ENCODE data around the gene TSC22D4. TPM values are rescaled to one million over a fixed set of nuclear protein-coding genes. Genes with fewer than 3 reads are reported as not detected.
A peak's percentile ranks its signal among the peaks of the same experiment; 100 is the strongest.
"Not testable (repeated sequence)": the region's sequence is repeated elsewhere in the genome, so short reads cannot be mapped to it uniquely, and the experiment has no call there.

Gene TSC22D4
- polyA plus RNA-seq, 3 donors from 2014 or later: 32.4 to 42.2 (median 35.3) TPM

GRCh38 chr7:100464210-100464660 is 14.8 kb downstream of the TSC22D4 start, which contains the start of gene SPACDR:
Gene SPACDR, minus strand, starts transcription at chr7:100464260. Its CDS starts 235 bp downstream, at chr7:100464025.
- Mint-ChIP-seq H3K4me3 (no peak within 1 kb of the TSS), H3K9me3 (no peaks in the 10 kb centered on the region), H3K4me1 (peaks cover 0 to 4% of the 10 kb centered on the region in 2 donors), H3K27ac (peak within 1 kb of the TSS in 2 of 6 donors; percentile 7 to 18), H3K36me3 (peaks cover 0 to 9% (median 0%) of the 10 kb centered on the region in 3 donors), H3K27me3 (ENCODE audit: low read depth in 3 of 3) (peaks cover 0 to 4% (median 0%) of the 10 kb centered on the region in 3 donors)
- DNase-seq: no peak

GRCh38 chr7:100457033-100457432 is 22.0 kb downstream of the TSC22D4 start:
- Mint-ChIP-seq H3K4me1 (peaks cover 0 to 3% of the 10 kb centered on the region in 2 donors), H3K27me3 (ENCODE audit: low read depth in 3 of 3) (peaks cover 0 to 4% (median 0%) of the 10 kb centered on the region in 3 donors), H3K9me3 (no peaks in the 10 kb centered on the region), H3K27ac (peak overlapping the region in 1 of 6 donors; percentile 17), H3K36me3 (peaks cover 4 to 7% (median 4%) of the 10 kb centered on the region in 3 donors), H3K4me3 (no peak overlapping the region)
- no peak for DNase-seq

- H3K27ac Mint-ChIP-seq: peak overlapping the region in 1 of 6 donors; percentile 17
- peaks cover 0 to 4% (median 0%) of the 10 kb centered on the region in 3 donors for H3K27me3 Mint-ChIP-seq (ENCODE audit: low read depth in 3 of 3)
- peaks cover 0 to 3% of the 10 kb centered on the region in 2 donors for H3K4me1 Mint-ChIP-seq
- H3K9me3 Mint-ChIP-seq: no peaks in the 10 kb centered on the region
- no peak overlapping the region for H3K4me3 Mint-ChIP-seq
- peaks cover 4 to 5% (median 4%) of the 10 kb centered on the region in 3 donors for H3K36me3 Mint-ChIP-seq
- no peak for DNase-seq
Observed at GRCh38 chr7:100456562-100456961, 22.5 kb downstream of the TSC22D4 start.

GRCh38 chr7:100455206-100455605 is 23.8 kb downstream of the TSC22D4 start:
- peak overlapping the region in 1 of 6 donors; percentile 3 for H3K27ac Mint-ChIP-seq
- DNase-seq: no peak
- H3K36me3 Mint-ChIP-seq: peaks cover 4 to 5% (median 4%) of the 10 kb centered on the region in 3 donors
- H3K27me3 Mint-ChIP-seq (ENCODE audit: low read depth in 3 of 3): peaks cover 0 to 4% (median 0%) of the 10 kb centered on the region in 3 donors
- H3K9me3 Mint-ChIP-seq: no peaks in the 10 kb centered on the region
- H3K4me3 Mint-ChIP-seq: no peak overlapping the region
- H3K4me1 Mint-ChIP-seq: peaks cover 0 to 6% of the 10 kb centered on the region in 2 donors

GRCh38 chr7:100453854-100454253 is 25.2 kb downstream of the TSC22D4 start:
- not testable (repeated sequence) for H3K27me3 Mint-ChIP-seq (ENCODE audit: low read depth in 3 of 3); H3K36me3 Mint-ChIP-seq; DNase-seq; H3K27ac Mint-ChIP-seq; H3K4me3 Mint-ChIP-seq; H3K9me3 Mint-ChIP-seq
- H3K4me1 Mint-ChIP-seq: peaks cover 0 to 10% of the 10 kb centered on the region in 2 donors

- Mint-ChIP-seq H3K4me1 (peaks cover 0 to 10% of the 10 kb centered on the region in 2 donors), H3K36me3 (no peaks in the 10 kb centered on the region), H3K27me3 (ENCODE audit: low read depth in 3 of 3) (peaks cover 0 to 2% (median 0%) of the 10 kb centered on the region in 3 donors), H3K27ac (peak overlapping the region in 1 of 6 donors; percentile 14), H3K9me3 (no peaks in the 10 kb centered on the region), H3K4me3 (peak overlapping the region in 1 of 5 donors; percentile 46)
- DNase-seq: no peak
Observed at GRCh38 chr7:100452513-100452912, 26.5 kb downstream of the TSC22D4 start.

GRCh38 chr7:100449190-100449795 is 29.7 kb downstream of the TSC22D4 start:
- H3K9me3 Mint-ChIP-seq: no peaks in the 10 kb centered on the region
- H3K27ac Mint-ChIP-seq: peak overlapping the region in 3 of 6 donors; percentile 7 to 45 (median 44)

GRCh38 chr7:100447363-100447762 is 31.7 kb downstream of the TSC22D4 start:
- not testable (repeated sequence) for H3K4me1 Mint-ChIP-seq; H3K36me3 Mint-ChIP-seq; H3K4me3 Mint-ChIP-seq; H3K27me3 Mint-ChIP-seq (ENCODE audit: low read depth in 3 of 3); DNase-seq; H3K27ac Mint-ChIP-seq; H3K9me3 Mint-ChIP-seq

More at GRCh38 chr7:100449190-100449795, 29.7 kb downstream of the TSC22D4 start:
- H3K36me3 Mint-ChIP-seq: no peaks in the 10 kb centered on the region
- no peaks in the 10 kb centered on the region for H3K27me3 Mint-ChIP-seq (ENCODE audit: low read depth in 3 of 3)
- peak overlapping the region in 1 of 5 donors; percentile 40 for H3K4me3 Mint-ChIP-seq
- peaks cover 0 to 7% of the 10 kb centered on the region in 2 donors for H3K4me1 Mint-ChIP-seq
- no peak for DNase-seq

- H3K36me3 Mint-ChIP-seq: no peaks in the 10 kb centered on the region
- peaks cover 0 to 7% of the 10 kb centered on the region in 2 donors for H3K4me1 Mint-ChIP-seq
- no peak overlapping the region for H3K27ac Mint-ChIP-seq
- no peak overlapping the region for H3K4me3 Mint-ChIP-seq
- no peak for DNase-seq
- no peaks in the 10 kb centered on the region for H3K27me3 Mint-ChIP-seq (ENCODE audit: low read depth in 3 of 3)
- no peaks in the 10 kb centered on the region for H3K9me3 Mint-ChIP-seq
Observed at GRCh38 chr7:100446040-100446439, 33.0 kb downstream of the TSC22D4 start.

- Mint-ChIP-seq H3K36me3 (no peaks in the 10 kb centered on the region), H3K27me3 (ENCODE audit: low read depth in 3 of 3) (no peaks in the 10 kb centered on the region), H3K4me3 (no peak overlapping the region), H3K27ac (no peak overlapping the region), H3K9me3 (no peaks in the 10 kb centered on the region), H3K4me1 (peaks cover 0 to 2% of the 10 kb centered on the region in 2 donors)
- no peak for DNase-seq
Observed at GRCh38 chr7:100444311-100445278, 34.4 kb downstream of the TSC22D4 start.

- Mint-ChIP-seq H3K9me3 (no peaks in the 10 kb centered on the region), H3K4me3 (no peak overlapping the region), H3K4me1 (no peaks in the 10 kb centered on the region), H3K27ac (peak overlapping the region in 1 of 6 donors; percentile 46), H3K36me3 (no peaks in the 10 kb centered on the region), H3K27me3 (ENCODE audit: low read depth in 3 of 3) (no peaks in the 10 kb centered on the region)
- no peak for DNase-seq
Observed at GRCh38 chr7:100443096-100443840, 35.7 kb downstream of the TSC22D4 start.

GRCh38 chr7:100441641-100442535 is 37.1 kb downstream of the TSC22D4 start:
- H3K4me3 Mint-ChIP-seq: no peak overlapping the region
- H3K27ac Mint-ChIP-seq: peak overlapping the region in 1 of 6 donors; percentile 59
- H3K27me3 Mint-ChIP-seq (ENCODE audit: low read depth in 3 of 3): no peaks in the 10 kb centered on the region
- no peaks in the 10 kb centered on the region for H3K4me1 Mint-ChIP-seq
- DNase-seq: no peak
- no peaks in the 10 kb centered on the region for H3K36me3 Mint-ChIP-seq
- H3K9me3 Mint-ChIP-seq: no peaks in the 10 kb centered on the region

Measured in immature natural killer cell (primary cell).